ENCODE measurements around the gene FBXW5.

- no peak for TF ChIP-seq ZNF274 (IDR thresholded peaks at IDR 0.05; ENCODE audit: low read depth, low read length)
- TF ChIP-seq YY1 (IDR thresholded peaks at IDR 0.05; ENCODE audit: insufficient read depth, insufficient read length), result no peak
These were observed 6.2 kb upstream of the FBXW5 start for GRCh38 chr9:136950656-136951276.
